SK-N-MC (cell line): Measurements from ENCODE around the gene CTNNA2.

ENCODE experiments used
- EZH2 ChIP-seq: fragments of 200-600 bp; sonication (generic); IDR thresholded peaks from one replicate; pipeline ENCODE4 v1.6.1; 2017; ENCODE audit warnings: antibody characterized with exemption
- POLR2AphosphoS5 ChIP-seq: IDR thresholded peaks from 2 replicates; pipeline ENCODE4 v1.6.1; 2012; ENCODE audit warnings: mild to moderate bottlenecking, low read depth, low read length, borderline replicate concordance

- TF ChIP-seq EZH2: no peak
- TF ChIP-seq POLR2AphosphoS5: no peak
Measured at GRCh38 chr2:79915455-79915854, 402.6 kb downstream of the CTNNA2 start.
